GM12874 (cell line): ENCODE measurements around the gene P3H2.

Source experiments
- TF ChIP-seq, protein P1 (sequence below): IDR thresholded peaks from 2 replicates; pipeline ENCODE4 v1.5.1; 2011; ENCODE audit warnings: low read depth, mild to moderate bottlenecking, control low read depth, low read length, moderate library complexity; ENCODE audit not compliant: insufficient read depth

P3H2 gene

DNA sequence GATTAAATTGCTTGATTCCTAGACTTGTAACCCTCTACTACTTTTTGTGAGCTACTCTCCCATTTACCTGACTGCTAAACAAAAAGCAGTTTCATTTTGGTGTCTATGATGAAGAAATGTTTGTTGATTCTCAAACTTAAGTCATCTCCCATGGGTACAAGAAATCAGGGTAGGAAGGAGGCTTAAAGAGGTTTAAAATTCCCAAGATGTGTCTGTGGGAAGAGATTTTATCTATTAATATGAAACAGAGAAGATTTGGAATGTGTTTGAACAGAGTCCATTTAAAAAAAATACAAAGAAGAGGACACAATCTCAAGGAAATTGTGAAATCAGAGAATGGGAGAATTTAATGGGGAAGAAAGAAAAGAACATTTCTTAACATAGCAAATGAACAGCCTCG lies 14.8 kb downstream of the P3H2 start:
- TF ChIP-seq, protein P1, sequence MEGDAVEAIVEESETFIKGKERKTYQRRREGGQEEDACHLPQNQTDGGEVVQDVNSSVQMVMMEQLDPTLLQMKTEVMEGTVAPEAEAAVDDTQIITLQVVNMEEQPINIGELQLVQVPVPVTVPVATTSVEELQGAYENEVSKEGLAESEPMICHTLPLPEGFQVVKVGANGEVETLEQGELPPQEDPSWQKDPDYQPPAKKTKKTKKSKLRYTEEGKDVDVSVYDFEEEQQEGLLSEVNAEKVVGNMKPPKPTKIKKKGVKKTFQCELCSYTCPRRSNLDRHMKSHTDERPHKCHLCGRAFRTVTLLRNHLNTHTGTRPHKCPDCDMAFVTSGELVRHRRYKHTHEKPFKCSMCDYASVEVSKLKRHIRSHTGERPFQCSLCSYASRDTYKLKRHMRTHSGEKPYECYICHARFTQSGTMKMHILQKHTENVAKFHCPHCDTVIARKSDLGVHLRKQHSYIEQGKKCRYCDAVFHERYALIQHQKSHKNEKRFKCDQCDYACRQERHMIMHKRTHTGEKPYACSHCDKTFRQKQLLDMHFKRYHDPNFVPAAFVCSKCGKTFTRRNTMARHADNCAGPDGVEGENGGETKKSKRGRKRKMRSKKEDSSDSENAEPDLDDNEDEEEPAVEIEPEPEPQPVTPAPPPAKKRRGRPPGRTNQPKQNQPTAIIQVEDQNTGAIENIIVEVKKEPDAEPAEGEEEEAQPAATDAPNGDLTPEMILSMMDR, result no peak

DNA sequence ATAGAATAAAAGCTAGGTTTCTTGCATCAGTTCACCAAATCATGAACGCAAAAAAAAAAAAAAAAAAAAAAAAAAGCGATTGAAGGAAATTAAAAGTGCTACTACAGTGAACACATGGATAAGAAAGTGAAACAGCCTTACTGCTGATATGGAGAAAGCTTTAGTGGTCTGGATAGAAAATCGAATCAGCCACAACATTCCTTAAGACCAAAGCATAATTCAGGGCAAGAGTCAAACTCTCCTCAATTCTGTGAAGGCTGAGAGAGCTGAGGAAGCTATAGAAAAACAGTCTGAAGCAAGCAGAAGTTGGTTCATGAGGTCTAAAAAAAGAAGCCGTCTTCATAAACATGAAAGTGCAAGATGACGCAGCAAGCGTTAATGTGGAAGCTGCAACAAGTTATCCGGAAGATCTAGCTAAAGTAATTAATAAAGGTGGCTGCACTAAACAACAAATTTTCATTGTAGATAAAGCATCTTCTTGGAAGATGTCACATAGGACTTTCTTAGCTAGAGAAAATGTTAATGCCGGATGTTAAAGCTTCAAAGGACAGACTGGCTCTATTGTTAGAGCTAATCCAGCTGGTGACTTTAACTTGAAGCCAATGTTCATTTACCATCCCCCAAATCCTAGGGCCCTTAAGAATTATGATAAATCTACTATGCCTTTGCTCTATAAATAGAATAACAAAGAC lies 19.2 kb downstream of the P3H2 start:
- TF ChIP-seq, protein P1, result no peak

DNA sequence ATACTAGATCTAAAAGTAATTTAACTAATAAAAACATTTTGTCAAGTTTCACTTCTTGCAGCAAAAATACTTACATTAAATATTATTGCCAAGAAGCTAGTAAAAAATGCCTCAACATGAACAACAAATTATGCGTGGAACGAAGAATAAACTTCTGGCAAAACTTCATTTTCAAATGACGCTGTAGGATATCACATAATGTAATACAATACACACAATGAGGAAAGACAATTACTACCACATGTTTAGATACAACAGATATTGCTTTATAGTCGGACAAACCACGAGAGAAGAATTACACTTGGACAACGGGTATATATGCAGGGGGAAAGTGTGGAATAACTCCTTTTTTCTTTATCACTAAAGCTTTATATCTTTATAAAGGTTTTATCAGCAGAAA lies 21.6 kb downstream of the P3H2 start:
- TF ChIP-seq, protein P1, result no peak

DNA sequence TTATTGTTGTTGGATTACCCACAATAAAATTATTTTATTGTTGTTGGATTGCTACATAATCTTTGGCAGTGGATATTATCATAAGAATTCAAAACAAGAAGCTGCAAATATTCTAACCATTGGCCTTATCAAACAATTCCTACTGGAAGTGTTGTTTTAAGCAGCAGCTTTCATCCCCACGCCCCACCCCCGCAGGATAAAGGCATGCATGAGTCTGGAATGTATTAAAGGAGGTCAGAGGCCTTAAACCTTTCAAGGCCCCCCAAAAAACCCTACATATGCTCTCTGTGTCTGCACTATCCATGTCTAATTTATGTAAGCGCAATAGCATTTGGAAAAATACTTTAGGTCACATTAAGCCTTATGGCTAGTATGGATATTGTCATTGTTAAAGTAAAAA lies 23.1 kb downstream of the P3H2 start:
- TF ChIP-seq, protein P1, result no peak

DNA sequence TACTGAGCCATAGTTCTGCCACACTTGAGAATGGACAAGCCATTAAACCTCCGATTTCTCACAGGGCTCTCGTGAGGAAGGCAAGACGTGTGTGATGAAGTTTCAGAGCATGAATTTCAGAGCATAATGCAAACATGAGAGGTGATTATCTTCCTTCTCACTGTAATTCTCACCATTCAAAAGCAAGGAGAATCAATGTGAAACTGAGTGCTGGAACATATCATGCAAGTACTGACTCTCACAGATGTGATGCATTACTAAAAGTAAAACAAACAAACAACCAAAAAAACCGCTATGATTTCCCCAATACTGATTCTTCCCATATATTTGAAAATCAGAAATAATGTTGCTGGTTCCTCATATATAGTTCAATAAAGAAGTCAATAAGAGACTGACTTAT lies 23.7 kb downstream of the P3H2 start:
- TF ChIP-seq, protein P1, result no peak

DNA sequence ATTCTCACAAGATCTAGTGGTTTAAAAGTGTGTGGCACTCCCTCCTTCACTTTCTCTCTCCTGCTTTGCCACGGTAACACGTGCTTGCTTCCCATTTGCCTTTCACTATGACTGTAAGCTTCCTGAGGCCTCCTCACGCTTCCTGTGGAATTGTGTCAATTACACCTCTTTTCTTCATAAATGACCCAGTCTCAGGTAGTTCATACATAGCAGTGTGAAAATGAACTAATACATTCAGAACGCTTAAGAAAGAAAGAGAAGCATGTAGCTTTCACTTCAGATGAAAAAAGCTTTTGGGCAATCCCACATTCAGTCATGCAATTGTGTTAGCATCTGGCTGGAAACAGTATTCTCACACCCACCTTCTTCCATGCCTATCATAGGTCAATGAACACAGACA lies 24.4 kb downstream of the P3H2 start:
- TF ChIP-seq, protein P1, result no peak

DNA sequence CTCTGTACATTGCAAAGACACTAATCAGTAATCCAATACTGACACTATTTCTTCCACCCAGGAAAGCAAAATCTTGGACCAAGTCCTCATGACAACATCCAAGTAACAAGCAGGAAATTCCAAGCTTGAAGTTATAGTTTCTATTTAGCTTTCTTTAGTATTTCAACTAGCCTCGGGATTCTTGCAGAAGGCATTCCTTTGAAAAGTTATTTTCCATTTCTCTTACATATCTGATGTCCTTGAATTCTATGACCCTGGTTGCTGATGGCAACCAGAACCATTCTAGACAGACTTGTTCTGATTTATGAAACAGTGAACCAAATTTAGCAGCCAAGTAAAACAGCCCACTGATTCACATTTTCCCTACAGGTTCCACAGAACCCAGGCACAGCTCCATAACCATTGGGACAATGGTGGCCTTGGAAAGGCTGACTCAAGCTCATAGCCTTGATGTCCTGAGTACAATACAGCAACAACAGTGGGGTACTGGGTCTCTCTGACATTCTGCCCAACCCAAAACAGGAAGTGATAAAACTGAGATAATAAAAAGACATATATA lies 26.5 kb downstream of the P3H2 start:
- TF ChIP-seq, protein P1, result no peak

DNA sequence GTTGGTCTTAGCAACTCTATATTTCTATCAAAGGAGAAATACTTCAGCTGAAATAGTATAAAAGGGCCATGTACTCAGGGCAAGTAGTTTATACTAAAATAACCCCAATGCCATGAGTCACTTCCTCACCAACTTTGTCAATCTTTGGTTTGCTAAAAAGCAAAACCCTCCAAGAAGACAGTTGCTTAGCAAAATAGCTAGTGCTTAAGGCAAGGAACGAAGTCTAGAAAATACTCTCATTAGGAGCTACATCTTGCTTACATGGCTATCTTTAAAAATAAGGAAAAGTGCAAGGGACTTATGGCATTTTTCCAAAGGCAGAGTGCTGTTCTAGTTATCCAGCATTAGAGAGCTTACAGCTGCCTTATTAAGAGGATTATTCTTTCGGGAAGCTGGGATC lies 28.4 kb downstream of the P3H2 start:
- TF ChIP-seq, protein P1, result no peak
